Mammary epithelial cell (primary cell): ENCODE measurements around the gene AK3.

ENCODE experiments used
- CTCF ChIP-seq, 2 donors: IDR thresholded peaks in 1 of 2; conservative IDR thresholded peaks in 1 of 2; 2 replicates each; pipeline ENCODE4 v1.5.1; 2011 to 2012; ENCODE audit warnings: inconsistent platforms in 2 of 2, low read length in 2 of 2, mild to moderate bottlenecking in 2 of 2, control low read depth in 1 of 2, low read depth in 1 of 2; ENCODE audit not compliant: insufficient read depth in 1 of 2; ENCODE audit errors: extremely low read depth in 1 of 2
- EZH2 ChIP-seq: IDR thresholded peaks from 2 replicates; pipeline ENCODE4 v1.6.1; 2012; ENCODE audit warnings: low read length, inconsistent platforms, borderline replicate concordance

GRCh38 chr9:4756420-4756819 lies 15.4 kb upstream of the AK3 start:
- TF ChIP-seq EZH2 (no peak), CTCF (conservative IDR thresholded peaks at IDR 0.05 in 1 of 2, IDR thresholded peaks at IDR 0.05 in 1 of 2; ENCODE audit: extremely low read depth in 1 of 2, insufficient read depth in 1 of 2, low read depth in 1 of 2, low read length in 2 of 2) (no peak)
